ENCODE data around the gene ACSS2. TPM values are rescaled to one million over a fixed set of nuclear protein-coding genes. Genes with fewer than 3 reads are reported as not detected.

Gene ACSS2
- total RNA-seq, result 51.3 and 57.6 TPM in 2 replicates

- DNase-seq (ENCODE audit: low read depth in 2 of 2), result peak in 1 of 2 donors; percentile 96
Observed at GRCh38 chr20:34876406-34877282, at the start of gene ACSS2. Gene ACSS2 (plus strand): TSS chr20:34876612. CDS start chr20:34876646, 34 bp downstream.

- no peak for DNase-seq (ENCODE audit: low read depth in 2 of 2)
Observed at GRCh38 chr20:34829191-34829590, 47.2 kb upstream of the ACSS2 start.

GRCh38 chr20:34831936-34832335 is 44.5 kb upstream of the ACSS2 start:
- DNase-seq (ENCODE audit: low read depth in 2 of 2), result no peak

GRCh38 chr20:34834459-34834893 is 41.9 kb upstream of the ACSS2 start:
- DNase-seq (ENCODE audit: low read depth in 2 of 2), result peak; percentile 37 to 49

- no peak for DNase-seq (ENCODE audit: low read depth in 2 of 2)
Observed at GRCh38 chr20:34842143-34842542, 34.3 kb upstream of the ACSS2 start.

- no peak for DNase-seq (ENCODE audit: low read depth in 2 of 2)
Observed at GRCh38 chr20:34843421-34843820, 33.0 kb upstream of the ACSS2 start.

GRCh38 chr20:34848597-34848996 is 27.8 kb upstream of the ACSS2 start:
- DNase-seq (ENCODE audit: low read depth in 2 of 2), result no peak

- DNase-seq (ENCODE audit: low read depth in 2 of 2), result no peak
Observed at GRCh38 chr20:34849778-34850177, 26.6 kb upstream of the ACSS2 start.

GRCh38 chr20:34850969-34851368 is 25.4 kb upstream of the ACSS2 start:
- DNase-seq (ENCODE audit: low read depth in 2 of 2), result no peak

- DNase-seq (ENCODE audit: low read depth in 2 of 2), result no peak
Observed at GRCh38 chr20:34852298-34852697, 24.1 kb upstream of the ACSS2 start.

- DNase-seq (ENCODE audit: low read depth in 2 of 2), result no peak
Observed at GRCh38 chr20:34859367-34859766, 17.0 kb upstream of the ACSS2 start.

GRCh38 chr20:34859826-34860545 is 16.4 kb upstream of the ACSS2 start:
- no peak for DNase-seq (ENCODE audit: low read depth in 2 of 2)

- DNase-seq (ENCODE audit: low read depth in 2 of 2), result no peak
Observed at GRCh38 chr20:34861386-34862084, 14.9 kb upstream of the ACSS2 start.

- no peak for DNase-seq (ENCODE audit: low read depth in 2 of 2)
Observed at GRCh38 chr20:34862724-34863123, 13.7 kb upstream of the ACSS2 start.

- DNase-seq (ENCODE audit: low read depth in 2 of 2), result no peak
Observed at GRCh38 chr20:34863421-34863965, 12.9 kb upstream of the ACSS2 start.

- DNase-seq (ENCODE audit: low read depth in 2 of 2), result no peak
Observed at GRCh38 chr20:34864216-34864615, 12.2 kb upstream of the ACSS2 start.

- no peak for DNase-seq (ENCODE audit: low read depth in 2 of 2)
Observed at GRCh38 chr20:34871320-34871926, 5.0 kb upstream of the ACSS2 start.

GRCh38 chr20:34871966-34872621 is 4.3 kb upstream of the ACSS2 start:
- no peak for DNase-seq (ENCODE audit: low read depth in 2 of 2)

- peak; percentile 29 to 73 for DNase-seq (ENCODE audit: low read depth in 2 of 2)
Observed at GRCh38 chr20:34872622-34873224, 3.7 kb upstream of the ACSS2 start, which contains the start of gene GGT7. Gene GGT7 (minus strand): TSS chr20:34872856. CDS start chr20:34872815, 41 bp downstream.

- no peak for DNase-seq (ENCODE audit: low read depth in 2 of 2)
Observed at GRCh38 chr20:34873583-34874093, 2.8 kb upstream of the ACSS2 start.

Data from dermis microvascular lymphatic vessel endothelial cell (primary cell).